Measurements from ENCODE around the gene PGGT1B.
A peak's percentile ranks its signal among the peaks of the same experiment; 100 is the strongest.
"Not testable (repeated sequence)": the region's sequence is repeated elsewhere in the genome, so short reads cannot be mapped to it uniquely, and the experiment has no call there.

The PGGT1B gene

DNA sequence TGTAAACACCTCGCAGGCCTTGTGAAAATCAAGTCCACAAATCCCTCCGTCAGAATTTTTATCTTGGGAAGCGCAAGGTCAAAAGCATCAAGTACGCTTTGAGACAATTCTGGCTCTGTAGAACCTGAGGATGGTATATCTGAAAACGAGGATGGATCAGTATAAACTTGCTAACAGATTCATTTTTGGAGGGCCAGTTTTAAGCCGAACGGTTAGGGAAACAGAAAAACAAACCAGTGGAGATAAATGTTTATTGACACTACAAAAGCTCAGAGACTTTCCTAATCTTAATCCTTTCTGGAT, 352 bp upstream of the PGGT1B start:
- TF ChIP-seq, protein P1, sequence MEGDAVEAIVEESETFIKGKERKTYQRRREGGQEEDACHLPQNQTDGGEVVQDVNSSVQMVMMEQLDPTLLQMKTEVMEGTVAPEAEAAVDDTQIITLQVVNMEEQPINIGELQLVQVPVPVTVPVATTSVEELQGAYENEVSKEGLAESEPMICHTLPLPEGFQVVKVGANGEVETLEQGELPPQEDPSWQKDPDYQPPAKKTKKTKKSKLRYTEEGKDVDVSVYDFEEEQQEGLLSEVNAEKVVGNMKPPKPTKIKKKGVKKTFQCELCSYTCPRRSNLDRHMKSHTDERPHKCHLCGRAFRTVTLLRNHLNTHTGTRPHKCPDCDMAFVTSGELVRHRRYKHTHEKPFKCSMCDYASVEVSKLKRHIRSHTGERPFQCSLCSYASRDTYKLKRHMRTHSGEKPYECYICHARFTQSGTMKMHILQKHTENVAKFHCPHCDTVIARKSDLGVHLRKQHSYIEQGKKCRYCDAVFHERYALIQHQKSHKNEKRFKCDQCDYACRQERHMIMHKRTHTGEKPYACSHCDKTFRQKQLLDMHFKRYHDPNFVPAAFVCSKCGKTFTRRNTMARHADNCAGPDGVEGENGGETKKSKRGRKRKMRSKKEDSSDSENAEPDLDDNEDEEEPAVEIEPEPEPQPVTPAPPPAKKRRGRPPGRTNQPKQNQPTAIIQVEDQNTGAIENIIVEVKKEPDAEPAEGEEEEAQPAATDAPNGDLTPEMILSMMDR (conservative IDR thresholded peaks at IDR 0.05; ENCODE audit: low read depth, low read length) = no peak
- peak overlapping the region; percentile 93 for H3K4me3 ChIP-seq (ENCODE audit: low read depth, low read length)
- no peak for DNase-seq (ENCODE audit: low read depth)

DNA sequence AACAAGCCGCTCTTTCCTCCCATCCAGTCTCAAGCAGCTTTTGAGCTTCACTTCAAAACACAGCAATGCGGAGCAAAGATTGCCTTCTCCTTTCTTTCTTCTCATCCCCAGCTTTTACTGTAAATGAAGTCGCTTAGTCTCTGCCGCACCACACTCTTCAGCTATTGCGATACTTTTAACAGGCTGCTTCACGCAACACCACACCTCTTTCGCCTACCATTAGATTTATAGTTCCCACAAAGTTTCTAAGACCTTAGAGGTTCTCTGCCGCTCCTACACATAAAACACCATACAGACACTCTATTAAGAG, 711 bp downstream of the PGGT1B start:
- peak; percentile 44 for DNase-seq (ENCODE audit: low read depth)
- TF ChIP-seq, protein P1 (conservative IDR thresholded peaks at IDR 0.05; ENCODE audit: low read depth, low read length) = no peak
- H3K4me3 ChIP-seq (ENCODE audit: low read depth, low read length) = peak overlapping the region; percentile 93

DNA sequence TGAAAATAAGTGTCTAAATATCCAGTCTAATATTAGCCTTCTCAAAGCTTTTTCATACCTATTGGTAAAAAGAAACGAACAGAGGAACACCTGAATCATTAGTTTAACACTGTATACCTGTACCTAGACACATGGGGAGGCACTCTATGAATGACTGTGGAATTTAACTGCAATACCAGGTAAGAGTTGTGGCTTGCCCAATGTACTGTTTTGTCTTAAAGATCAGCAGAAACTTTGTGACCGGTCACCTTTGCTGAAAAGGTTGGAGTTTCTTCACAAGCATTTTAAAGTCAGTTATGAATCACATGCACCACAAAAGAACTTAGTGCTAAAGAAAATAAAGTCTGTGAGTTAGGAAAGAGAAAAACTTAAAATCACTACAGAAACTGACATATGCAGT, 2.4 kb downstream of the PGGT1B start:
- DNase-seq (ENCODE audit: low read depth) = no peak
- no peak overlapping the region for H3K4me3 ChIP-seq (ENCODE audit: low read depth, low read length)
- TF ChIP-seq, protein P1 (conservative IDR thresholded peaks at IDR 0.05; ENCODE audit: low read depth, low read length) = no peak

DNA sequence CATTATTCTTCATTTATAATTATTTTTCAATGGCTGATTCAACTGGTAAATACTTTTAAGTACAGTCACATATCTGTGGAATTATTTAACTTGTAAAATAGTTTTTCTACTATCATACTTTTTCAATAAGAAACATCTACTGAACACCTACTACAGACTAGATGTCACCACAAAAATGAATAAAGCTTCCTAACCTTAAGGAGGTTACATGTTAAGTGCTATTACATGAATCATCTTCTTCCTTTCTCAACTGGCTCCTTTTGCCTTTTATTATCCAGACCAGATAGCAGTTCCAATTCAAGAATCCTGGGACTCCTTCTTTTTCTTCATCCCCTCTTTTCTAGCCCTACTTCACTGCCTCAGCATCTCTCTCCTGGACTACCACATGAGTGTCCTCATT, 4.7 kb downstream of the PGGT1B start:
- TF ChIP-seq, protein P1 (conservative IDR thresholded peaks at IDR 0.05; ENCODE audit: low read depth, low read length) = no peak
- DNase-seq (ENCODE audit: low read depth) = peak; percentile 16
- H3K4me3 ChIP-seq (ENCODE audit: low read depth, low read length) = no peak overlapping the region

DNA sequence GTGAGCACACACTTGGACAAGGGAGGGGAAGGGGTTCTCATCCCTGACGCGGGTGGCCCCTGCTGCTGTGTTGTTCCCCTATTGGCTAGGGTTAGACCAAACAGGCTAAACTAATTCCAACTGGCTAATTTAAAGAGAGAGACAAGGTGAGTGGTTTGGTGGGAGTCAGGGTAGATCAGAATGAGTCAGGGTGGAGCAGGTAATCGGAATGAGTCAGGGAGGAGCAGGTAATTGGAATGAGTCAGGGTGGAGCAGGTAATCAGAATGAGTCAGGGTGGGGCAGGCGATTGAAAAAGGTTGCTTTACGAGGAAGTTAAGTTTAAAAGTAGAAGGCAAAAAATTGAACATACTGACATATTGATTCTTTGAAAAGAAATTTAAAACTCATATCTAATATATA, 13.3 kb downstream of the PGGT1B start:
- H3K4me3 ChIP-seq (ENCODE audit: low read depth, low read length); DNase-seq (ENCODE audit: low read depth): not testable (repeated sequence)

DNA sequence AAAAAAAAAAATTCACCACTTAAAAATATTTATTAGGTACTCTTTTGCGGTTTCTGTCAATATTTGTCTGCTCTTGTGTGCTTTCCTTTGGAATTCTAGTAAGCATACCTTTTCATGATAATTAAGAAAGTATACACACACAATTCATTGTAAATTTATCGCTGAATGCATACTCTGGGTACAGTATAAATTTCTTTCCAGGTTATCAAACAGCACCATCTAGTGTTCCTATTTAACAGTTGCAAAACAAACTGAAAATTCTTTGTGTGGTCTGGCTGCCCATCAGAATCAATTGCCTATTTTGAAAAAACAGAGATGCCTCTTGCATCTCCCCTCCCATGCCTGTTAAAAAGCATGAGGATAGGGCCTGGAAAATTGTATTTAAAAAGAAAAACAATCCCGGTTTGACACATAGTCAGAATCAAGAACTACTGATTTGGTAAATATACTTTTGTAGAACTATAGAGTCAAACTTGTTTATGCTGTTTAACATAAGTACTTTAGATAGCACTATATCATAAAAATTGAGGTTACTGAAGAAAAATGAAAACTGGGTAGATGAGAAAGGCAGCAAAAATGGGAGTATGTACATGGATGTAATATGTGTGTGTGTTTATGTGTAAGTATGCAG, 16.2 kb downstream of the PGGT1B start:
- DNase-seq (ENCODE audit: low read depth) = peak; percentile 68
- no peak overlapping the region for H3K4me3 ChIP-seq (ENCODE audit: low read depth, low read length)
- TF ChIP-seq, protein P1 (conservative IDR thresholded peaks at IDR 0.05; ENCODE audit: low read depth, low read length) = peak; percentile 69

DNA sequence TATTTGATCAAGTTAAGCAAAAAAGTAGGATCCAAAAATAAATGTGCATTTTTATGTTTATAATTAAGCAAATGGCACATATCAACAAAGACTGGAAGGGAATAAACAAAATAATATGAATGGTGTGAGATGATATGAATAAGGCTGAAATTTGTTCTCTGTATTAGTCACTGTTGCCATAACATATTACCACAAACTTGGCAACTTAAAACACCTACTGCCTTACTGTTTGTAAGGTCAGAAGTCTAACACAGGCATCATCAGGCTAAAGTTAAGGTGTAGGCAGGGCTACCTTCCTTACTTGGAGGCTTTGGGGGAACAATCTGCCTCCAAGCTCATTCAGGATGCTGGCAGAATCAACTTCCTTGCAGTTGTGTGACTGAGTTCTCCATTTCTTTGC, 19.3 kb downstream of the PGGT1B start:
- TF ChIP-seq, protein P1 (conservative IDR thresholded peaks at IDR 0.05; ENCODE audit: low read depth, low read length) = no peak
- no peak overlapping the region for H3K4me3 ChIP-seq (ENCODE audit: low read depth, low read length)
- DNase-seq (ENCODE audit: low read depth) = peak; percentile 47

All from choroid plexus epithelial cell (primary cell).